Sigmoid colon (tissue), 4 donors: Measurements from ENCODE around the gene TYR.

Experiments used
- EP300 ChIP-seq, 4 donors: sonication (generic); formaldehyde crosslinking; IDR thresholded peaks; one replicate each; pipeline ENCODE4 v1.6.1; 2017; ENCODE audit warnings: antibody characterized with exemption in 4 of 4
- POLR2A ChIP-seq, 2 donors: fragments of 450-650 bp; IDR thresholded peaks; one replicate each; pipeline ENCODE4 v1.6.1; 2016; ENCODE audit warnings: antibody characterized with exemption in 2 of 2, mild to moderate bottlenecking in 2 of 2, moderate library complexity in 2 of 2
- TF ChIP-seq, protein P1 (sequence below), 4 experiments: fragments of 450-650 bp in 3 of 4; fragments of 200-600 bp in 1 of 4; IDR thresholded peaks; one replicate each; pipeline ENCODE4 v1.5.1; 2016 to 2019; ENCODE audit warnings: antibody characterized with exemption in 4 of 4, mild to moderate bottlenecking in 3 of 4, moderate library complexity in 2 of 4

DNA sequence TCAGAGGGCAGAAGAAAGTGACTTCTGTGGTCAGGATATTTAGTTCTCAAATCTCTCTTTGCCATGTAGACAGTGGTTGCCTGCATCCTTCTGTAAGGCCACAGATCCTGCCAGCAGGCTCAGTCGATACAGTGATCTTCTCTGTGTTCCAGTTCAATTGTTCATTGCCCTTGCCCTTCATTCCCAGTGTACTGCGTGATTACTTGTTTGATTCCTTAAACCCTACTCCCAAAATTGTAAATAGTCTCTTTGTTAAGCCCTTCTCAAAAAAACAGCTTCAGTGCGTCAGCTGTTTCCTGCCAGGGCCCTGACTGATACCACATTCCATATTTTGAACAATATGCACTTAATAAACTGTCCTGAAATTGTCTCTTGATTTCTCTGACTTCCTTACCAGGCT lies 9.3 kb upstream of the TYR start:
- TF ChIP-seq POLR2A (IDR thresholded peaks at IDR 0.05) = no peak
- TF ChIP-seq, protein P1, sequence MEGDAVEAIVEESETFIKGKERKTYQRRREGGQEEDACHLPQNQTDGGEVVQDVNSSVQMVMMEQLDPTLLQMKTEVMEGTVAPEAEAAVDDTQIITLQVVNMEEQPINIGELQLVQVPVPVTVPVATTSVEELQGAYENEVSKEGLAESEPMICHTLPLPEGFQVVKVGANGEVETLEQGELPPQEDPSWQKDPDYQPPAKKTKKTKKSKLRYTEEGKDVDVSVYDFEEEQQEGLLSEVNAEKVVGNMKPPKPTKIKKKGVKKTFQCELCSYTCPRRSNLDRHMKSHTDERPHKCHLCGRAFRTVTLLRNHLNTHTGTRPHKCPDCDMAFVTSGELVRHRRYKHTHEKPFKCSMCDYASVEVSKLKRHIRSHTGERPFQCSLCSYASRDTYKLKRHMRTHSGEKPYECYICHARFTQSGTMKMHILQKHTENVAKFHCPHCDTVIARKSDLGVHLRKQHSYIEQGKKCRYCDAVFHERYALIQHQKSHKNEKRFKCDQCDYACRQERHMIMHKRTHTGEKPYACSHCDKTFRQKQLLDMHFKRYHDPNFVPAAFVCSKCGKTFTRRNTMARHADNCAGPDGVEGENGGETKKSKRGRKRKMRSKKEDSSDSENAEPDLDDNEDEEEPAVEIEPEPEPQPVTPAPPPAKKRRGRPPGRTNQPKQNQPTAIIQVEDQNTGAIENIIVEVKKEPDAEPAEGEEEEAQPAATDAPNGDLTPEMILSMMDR (IDR thresholded peaks at IDR 0.05) = no peak
- no peak for TF ChIP-seq EP300 (IDR thresholded peaks at IDR 0.05)
